HG02884 (cell line): Measurements from ENCODE around the gene SULT1C4.
"Not testable (repeated sequence)": the region's sequence is repeated elsewhere in the genome, so short reads cannot be mapped to it uniquely, and the experiment has no call there.

Experiments
- ATAC-seq: cut with Tn5 transposase; IDR thresholded peaks from one replicate; pipeline ENCODE4 v1.9.1; 2021; ENCODE audit warnings: mild to moderate bottlenecking, moderate library complexity; ENCODE audit not compliant: unreplicated experiment

SULT1C4 gene

GRCh38 chr2:108377815-108378630 lies at the start of gene SULT1C4:
Gene SULT1C4 (plus strand): TSS chr2:108377954. CDS start chr2:108378338, 384 bp downstream.
- no peak for ATAC-seq

- ATAC-seq = no peak
Measured at GRCh38 chr2:108329771-108330170, 48.0 kb upstream of the SULT1C4 start.

GRCh38 chr2:108330979-108331378 lies 46.8 kb upstream of the SULT1C4 start:
- no peak for ATAC-seq

- ATAC-seq = no peak
Measured at GRCh38 chr2:108345951-108346350, 31.8 kb upstream of the SULT1C4 start.

- no peak for ATAC-seq
Measured at GRCh38 chr2:108346827-108347226, 30.9 kb upstream of the SULT1C4 start.

- ATAC-seq = no peak
Measured at GRCh38 chr2:108347786-108348185, 30.0 kb upstream of the SULT1C4 start.

GRCh38 chr2:108348816-108349570 lies 28.8 kb upstream of the SULT1C4 start:
- no peak for ATAC-seq

GRCh38 chr2:108349571-108349928 lies 28.2 kb upstream of the SULT1C4 start:
- no peak for ATAC-seq

- no peak for ATAC-seq
Measured at GRCh38 chr2:108351889-108352288, 25.9 kb upstream of the SULT1C4 start.

- no peak for ATAC-seq
Measured at GRCh38 chr2:108354136-108354535, 23.6 kb upstream of the SULT1C4 start.

- ATAC-seq = no peak
Measured at GRCh38 chr2:108355906-108356734, 21.6 kb upstream of the SULT1C4 start.

- not testable (repeated sequence) for ATAC-seq
Measured at GRCh38 chr2:108359336-108359735, 18.4 kb upstream of the SULT1C4 start.

GRCh38 chr2:108360776-108361468 lies 16.8 kb upstream of the SULT1C4 start:
- no peak for ATAC-seq

- no peak for ATAC-seq
Measured at GRCh38 chr2:108363024-108363907, 14.5 kb upstream of the SULT1C4 start.

GRCh38 chr2:108363908-108364225 lies 13.9 kb upstream of the SULT1C4 start:
- no peak for ATAC-seq

GRCh38 chr2:108364676-108365297 lies 13.0 kb upstream of the SULT1C4 start:
- ATAC-seq = no peak

- no peak for ATAC-seq
Measured at GRCh38 chr2:108365656-108366055, 12.1 kb upstream of the SULT1C4 start.

- no peak for ATAC-seq
Measured at GRCh38 chr2:108367014-108367413, 10.7 kb upstream of the SULT1C4 start.

GRCh38 chr2:108367561-108368175 lies 10.1 kb upstream of the SULT1C4 start:
- no peak for ATAC-seq
